ENCODE measurements around the gene RANBP6. TPM values are rescaled to one million over a fixed set of nuclear protein-coding genes. Genes with fewer than 3 reads are reported as not detected.
A peak's percentile ranks its signal among the peaks of the same experiment; 100 is the strongest.

The RANBP6 gene
- total RNA-seq, 1 donor from 2014 or later = 12.1 TPM

DNA sequence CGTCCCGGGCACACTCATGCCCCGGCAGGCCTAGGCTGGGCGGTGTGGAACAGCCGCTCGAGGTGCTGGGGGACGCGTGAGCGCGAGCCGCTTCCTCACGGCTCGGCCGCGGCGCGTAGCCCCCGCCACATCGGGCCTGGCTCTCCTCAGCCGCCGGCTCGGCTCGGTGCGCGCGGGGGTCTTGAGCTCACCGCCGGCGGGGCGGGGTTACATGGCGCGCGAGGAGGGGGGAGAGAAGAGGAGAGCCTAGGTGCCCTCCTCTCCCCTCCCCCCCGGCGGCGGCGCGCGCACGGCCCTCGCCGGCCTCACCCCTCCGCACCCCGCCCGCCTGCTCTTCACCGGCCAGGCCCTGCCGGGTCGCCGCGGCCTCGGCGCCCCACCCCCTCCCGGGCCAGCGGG, 7.7 kb downstream of the RANBP6 start:
- peak; percentile 92 for DNase-seq (ENCODE audit: low spot score)

DNA sequence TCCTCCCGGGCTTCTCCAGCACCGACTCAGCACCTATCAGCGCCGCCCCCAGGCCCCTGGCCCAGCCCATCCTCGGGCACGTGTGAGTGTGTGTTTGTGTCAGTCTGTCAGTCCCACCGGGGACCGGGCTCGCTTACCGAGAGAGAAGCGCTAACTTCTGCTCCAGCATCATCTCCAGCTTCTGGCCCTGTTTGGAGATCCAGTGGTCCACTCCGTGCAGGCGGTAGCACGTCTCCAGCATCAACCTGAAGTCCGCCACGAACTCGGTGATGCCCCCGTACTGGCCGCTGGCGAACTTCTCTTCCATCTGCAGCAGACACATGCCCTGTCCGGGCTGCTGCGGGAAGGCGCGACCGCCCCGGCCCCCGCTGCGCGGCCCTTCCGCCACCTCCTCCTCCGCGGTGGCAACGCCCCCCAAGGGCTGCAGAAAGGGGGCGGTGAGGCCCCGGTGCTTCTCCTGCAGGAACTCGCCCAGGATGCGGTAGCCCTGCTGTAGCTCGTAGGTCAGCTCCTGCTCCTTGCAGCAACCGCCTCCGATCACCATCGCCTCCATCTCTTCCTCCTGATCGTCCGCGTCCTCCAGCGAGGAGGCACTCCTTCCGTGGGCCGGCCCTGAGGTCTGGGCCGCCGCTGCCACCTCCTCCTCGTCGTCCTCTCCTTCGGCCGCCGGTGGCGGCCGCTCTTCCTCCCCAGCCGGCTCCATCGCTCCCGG, 8.2 kb downstream of the RANBP6 start:
- DNase-seq (ENCODE audit: low spot score) = peak; percentile 97

DNA sequence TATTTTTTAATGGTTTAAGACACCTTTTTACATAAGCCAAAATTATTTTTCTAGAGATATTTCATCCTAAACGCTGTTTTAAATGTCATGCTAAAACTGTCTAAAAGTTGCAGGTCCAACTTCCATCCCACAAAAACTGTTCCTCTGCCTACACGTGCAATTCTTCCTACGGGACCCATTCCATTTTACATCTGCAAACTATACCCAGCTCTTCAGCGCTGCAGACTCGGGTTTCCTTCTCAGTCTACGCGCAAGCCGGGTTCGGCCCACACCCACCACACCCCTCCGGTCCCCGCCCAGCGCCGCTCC, 8.7 kb downstream of the RANBP6 start:
- no peak for DNase-seq (ENCODE audit: low spot score)

DNA sequence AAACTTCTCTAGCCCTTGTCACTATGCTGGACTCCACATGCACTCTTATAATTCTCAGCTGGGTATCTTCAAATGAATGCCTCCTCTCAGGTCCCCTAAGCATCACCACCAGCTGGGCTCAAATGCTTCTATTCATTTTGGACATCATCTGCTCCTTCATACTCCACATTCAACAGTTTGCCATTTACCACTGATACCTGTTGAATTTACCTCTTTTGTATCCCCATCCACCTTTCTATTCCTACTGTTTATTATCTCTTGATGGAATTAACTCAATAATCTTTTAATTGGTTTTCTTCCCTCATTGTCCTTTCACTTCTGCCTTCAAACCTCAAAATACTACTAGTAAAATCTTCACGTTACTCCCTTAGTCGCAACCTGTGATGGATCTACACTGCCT, 14.5 kb downstream of the RANBP6 start:
- no peak for DNase-seq (ENCODE audit: low spot score)

DNA sequence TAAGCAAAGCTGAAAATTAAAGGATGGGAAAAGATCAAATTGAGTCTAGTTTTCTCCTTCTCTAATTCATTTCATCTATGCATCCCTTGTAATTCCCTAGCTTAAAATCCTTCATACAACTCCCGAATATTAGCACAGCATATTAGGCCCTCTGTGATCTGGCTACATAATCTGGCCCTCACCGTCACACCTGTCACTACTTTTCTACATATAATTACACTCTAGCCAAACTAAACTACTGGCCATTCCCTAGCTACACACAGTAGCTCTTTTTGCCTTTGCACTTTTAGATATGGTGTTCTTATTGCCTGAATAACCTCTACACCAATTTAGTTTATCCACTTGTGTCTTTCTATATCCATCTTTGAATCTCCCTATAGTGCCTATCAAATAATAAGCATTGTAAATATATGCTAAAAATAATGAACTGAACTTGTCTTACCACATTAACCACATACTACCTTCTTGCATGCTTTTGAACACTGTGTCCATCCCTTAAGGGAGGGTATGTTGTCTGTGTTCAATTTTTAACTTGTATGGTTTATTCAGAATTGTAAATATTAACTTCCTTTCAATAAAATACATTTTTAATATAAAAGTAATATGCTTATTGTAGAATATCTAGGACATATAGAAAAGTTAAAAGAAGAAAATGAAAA, 15.9 kb downstream of the RANBP6 start:
- DNase-seq (ENCODE audit: low spot score) = no peak

DNA sequence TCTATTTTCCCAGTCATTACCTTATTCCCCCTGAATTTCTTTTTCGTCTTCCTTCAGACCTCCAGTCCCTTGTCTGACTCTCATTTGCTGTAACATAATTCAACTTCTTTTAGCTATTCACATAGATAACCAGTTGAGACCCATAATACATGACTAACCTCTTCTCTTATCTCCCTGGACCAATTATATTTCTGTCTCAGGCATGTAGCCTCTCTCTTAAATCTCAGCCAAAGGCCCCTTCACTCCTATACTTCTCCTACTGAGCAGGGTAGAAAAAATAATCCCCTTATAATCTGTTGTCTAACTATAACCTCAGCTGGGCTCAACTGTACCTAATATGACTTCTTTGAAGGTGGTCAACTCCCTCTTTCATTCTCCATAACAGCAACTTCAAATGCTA, 20.9 kb downstream of the RANBP6 start:
- no peak for DNase-seq (ENCODE audit: low spot score)

DNA sequence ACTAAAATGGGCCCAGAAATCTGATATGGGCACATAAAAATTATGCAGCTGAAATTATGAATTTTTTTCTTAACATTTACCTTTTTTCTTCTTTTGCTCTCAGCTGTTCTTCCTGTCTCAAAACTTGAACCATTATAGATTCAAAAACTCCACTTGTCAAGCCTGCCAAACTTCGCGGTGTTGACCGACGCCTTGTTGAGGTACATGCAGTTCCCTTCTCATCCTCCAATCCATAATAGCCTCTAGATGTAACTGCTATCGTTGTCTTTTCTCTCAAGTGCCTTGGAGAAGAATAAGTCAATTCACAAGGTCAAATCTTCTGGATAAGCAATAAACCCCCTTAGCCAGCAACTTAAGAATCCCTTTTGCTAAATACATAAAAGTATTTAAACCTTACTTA, 27.2 kb downstream of the RANBP6 start:
- no peak for DNase-seq (ENCODE audit: low spot score)

DNA sequence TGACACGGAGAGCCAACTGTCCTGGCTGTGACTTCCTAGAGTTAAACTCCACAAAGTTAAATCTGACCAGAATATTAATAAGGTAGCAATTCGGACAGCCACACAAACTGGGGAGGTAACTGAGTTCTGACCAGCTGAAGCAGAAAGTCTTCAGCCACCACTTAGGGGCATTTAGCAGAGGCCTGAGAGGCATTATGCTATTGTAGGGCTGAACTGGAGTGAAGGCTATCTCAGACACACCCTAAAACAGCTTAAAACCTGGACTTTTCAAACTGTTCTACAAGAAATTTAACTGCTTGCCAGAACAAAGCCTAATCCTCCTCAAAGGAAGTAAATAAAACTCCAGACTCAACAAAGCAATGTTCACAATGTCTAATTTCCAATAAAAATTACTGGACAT, 32.4 kb downstream of the RANBP6 start:
- DNase-seq (ENCODE audit: low spot score) = no peak

DNA sequence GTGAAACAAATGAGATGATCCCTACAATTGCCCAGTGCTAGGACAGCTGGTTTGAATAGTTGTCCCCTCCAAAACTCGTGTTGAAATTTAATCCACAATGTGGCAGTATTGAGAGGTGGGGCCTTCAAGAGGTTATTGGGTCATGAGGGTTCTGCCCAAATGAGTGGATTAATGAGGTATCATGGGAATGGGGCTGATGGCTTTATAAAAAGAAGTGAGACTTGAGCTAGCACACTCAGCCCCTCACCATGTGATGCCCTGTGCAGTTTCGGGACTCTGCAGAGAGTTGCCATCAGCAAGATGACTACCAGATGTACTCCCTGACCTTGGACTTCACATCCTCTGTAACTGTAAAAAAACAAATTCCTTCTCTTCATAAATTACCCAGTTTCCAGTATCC, 33.1 kb downstream of the RANBP6 start:
- no peak for DNase-seq (ENCODE audit: low spot score)

DNA sequence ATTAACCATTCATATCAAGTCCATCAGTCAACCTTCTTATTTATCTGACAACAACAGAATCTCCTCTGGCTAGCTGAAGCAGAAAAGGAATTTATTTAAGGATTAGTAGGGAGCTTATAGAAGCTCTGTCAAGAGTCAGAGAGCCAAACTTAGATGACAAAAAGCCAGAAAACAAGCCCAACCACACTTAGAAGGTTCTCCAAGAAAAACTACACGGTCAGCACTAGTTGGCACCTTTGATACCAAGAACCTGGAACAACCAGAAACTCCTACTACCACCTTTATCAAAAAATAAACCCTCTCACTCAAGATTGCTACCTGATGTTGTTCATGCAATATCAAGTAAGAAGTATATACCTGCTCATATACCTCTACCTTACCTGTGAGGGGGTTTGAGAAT, 36.9 kb downstream of the RANBP6 start:
- no peak for DNase-seq (ENCODE audit: low spot score)

DNA sequence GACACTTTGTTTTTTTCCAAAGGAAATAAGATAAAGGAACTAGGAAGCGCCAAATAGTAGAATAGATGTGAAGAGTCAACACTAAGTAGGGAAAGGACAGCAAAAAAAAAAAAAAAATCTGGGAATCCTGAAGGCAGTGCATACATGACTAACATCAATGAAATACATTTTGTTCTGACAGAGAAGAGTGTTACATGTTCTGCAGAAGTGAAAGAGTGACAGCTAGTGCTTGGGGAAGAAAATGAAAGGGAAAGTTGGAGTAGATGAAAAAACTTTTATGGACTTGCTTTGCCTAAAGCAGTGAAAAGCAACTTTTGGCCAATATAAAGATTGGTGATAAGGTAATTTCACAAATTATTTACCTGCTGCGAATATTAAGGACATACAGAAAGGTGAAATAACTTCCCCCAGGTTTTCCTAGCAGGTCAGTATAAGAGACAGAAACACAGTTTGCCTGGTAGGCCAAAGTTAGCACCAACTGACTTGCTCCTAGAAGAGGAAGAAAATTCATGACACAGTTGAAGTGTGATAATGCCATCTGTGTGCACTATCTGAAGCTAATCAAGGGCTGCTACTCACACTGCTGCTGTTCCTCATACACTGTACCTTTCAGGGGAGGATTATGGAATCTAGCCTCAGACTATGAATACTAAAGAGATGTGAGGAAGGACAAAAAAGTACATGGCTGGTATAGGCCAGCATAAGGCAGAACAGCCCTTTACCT, 38.6 kb downstream of the RANBP6 start:
- no peak for DNase-seq (ENCODE audit: low spot score)

DNA sequence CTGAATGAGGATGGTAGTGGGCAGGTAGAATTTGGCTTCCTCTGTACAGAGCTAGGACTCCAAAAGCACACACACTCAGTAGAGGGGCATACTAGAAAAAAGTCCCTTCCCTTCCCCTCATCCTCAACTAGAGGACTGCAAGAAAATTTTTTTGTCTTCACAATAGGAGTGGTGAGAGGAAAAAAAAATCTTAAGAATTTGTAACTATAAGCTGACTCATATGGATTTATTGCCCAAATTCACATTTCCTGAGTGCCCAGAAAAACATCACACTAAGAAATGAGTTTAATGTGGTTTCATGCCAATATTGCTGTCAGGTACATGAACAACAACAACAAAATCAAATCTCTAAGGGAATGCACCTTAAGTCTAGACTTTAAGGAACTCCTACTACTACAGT, 43.7 kb downstream of the RANBP6 start:
- DNase-seq (ENCODE audit: low spot score) = no peak

Small RNA genes lying within 50 kb of the gene (microRNA-seq; reads per million reads assigned to microRNA genes)
- gene MIR4665 (ENCODE audit: borderline number of aligned reads) = not detected

Other genes with a start within 250 kb of the RANBP6 start
- gene ERMP1, start 182.5 kb downstream of the RANBP6 start, total RNA-seq = 8.3 TPM
- gene MLANA, start 124.7 kb downstream of the RANBP6 start, total RNA-seq = not detected
- gene IL33, start 200.2 kb upstream of the RANBP6 start, total RNA-seq = 40.1 TPM

Measured in mesenteric fat pad (tissue), 1 donor.